Measurements from ENCODE around the gene UGT2B10.

- TF ChIP-seq CTCF (IDR thresholded peaks at IDR 0.05): no peak
- peak in 2 of 3 donors; percentile 53 to 59 for TF ChIP-seq POLR2A (IDR thresholded peaks at IDR 0.05)
Observed at GRCh38 chr4:68877555-68877954, 61.8 kb downstream of the UGT2B10 start.

Data from body of pancreas (tissue), 4 donors.